OCI-LY7 (cell line): ENCODE results near the gene DRC7.

Experiments used
- CTCF ChIP-seq: fragments of 200-600 bp; sonication (generic); conservative IDR thresholded peaks from 2 replicates; pipeline ENCODE4 v1.5.1; 2014; ENCODE audit warnings: mild to moderate bottlenecking, antibody characterized with exemption, low read length, moderate library complexity, mixed read lengths
- EZH2phosphoT487 ChIP-seq: fragments of 200-600 bp; sonication (generic); IDR thresholded peaks from 2 replicates; pipeline ENCODE4 v1.6.1; 2018; ENCODE audit warnings: low read depth, borderline replicate concordance, mild to moderate bottlenecking, mixed run types, antibody characterized with exemption, low read length, moderate library complexity, mixed read lengths

- TF ChIP-seq CTCF (no peak), EZH2phosphoT487 (no peak)
Observed at GRCh38 chr16:57770361-57770760, 75.8 kb downstream of the DRC7 start.
